RWPE1 (cell line): ENCODE measurements around the gene PRPSAP2.

ENCODE experiments used
- CTCF ChIA-PET: fragments of 350-600 bp; sonication (Branson Sonifier 250); formaldehyde crosslinking; extraction: SDS; loops from one replicate; lab custom pipeline; 2021; lab: Yijun Ruan, JAX
- POLR2A ChIA-PET: fragments of 400-600 bp; formaldehyde crosslinking; extraction: SDS; loops from one replicate; lab custom pipeline; 2020; ENCODE audit warnings: antibody characterized with exemption; ENCODE audit not compliant: low non-redundant PET; lab: Yijun Ruan, JAX
- DNase-seq: peaks from one replicate; pipeline ENCODE4 v3.0.0; 2012; ENCODE audit warnings: low spot score
- H3K27ac ChIP-seq: fragments of 450-650 bp; 2 replicates; pipeline ENCODE4 v1.5.1; 2017
- TF ChIP-seq, protein P1 (sequence below): fragments of 450-650 bp; conservative IDR thresholded peaks from 2 replicates; pipeline ENCODE4 v1.5.1; 2017; ENCODE audit warnings: low read depth, mild to moderate bottlenecking

PRPSAP2 gene

DNA sequence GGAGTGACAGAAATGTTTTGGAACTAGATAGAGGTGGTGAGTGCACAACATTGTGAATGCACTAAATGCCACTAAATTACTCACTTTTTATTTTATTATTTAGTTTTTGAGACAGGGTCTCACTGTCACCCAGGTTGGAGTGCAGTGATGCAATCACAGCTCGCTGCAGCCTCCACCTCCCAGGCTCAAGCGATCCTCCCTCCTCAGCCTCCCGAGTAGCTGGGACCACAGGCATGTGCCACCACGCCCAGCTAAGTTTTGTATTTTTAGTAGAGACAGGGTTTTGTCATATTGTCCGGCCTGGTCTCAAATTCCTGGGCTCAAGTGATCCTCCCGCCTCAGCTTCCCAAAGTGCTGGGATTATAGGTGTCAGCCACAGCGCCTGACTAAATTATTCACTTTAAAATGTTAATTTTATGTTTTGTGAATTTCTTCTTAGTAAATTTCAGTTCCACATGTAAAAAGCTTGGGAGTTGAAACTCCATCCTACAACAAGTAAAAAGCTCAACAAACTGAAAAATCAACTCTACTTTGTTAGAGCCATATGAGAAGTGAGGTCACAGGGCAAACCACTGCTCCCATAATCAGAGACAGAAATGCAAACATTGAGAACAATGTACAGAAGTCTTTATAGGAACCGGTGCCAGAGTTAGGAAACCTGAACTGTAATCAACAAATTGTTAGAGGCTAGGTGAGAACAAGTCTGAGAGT is 80.2 kb downstream of the PRPSAP2 start:
- DNase-seq: no peak
- POLR2A ChIA-PET: no interaction called here

DNA sequence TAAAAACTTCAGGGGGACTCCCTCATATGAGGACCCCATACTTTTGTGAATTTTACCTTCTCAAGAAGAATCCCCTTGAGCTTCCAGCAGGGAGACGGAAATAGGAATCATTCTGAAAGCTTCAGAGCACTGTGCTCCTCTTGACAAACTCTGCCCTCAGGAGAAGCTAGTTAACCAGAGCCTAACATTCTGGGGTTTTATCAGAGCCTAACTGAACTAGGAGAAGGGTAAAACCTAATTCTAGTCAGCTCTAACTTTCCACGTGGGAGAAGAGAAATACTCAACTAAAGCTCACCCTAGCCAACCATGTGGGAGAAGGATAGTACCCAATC is 80.7 kb downstream of the PRPSAP2 start:
- TF ChIP-seq, protein P1, sequence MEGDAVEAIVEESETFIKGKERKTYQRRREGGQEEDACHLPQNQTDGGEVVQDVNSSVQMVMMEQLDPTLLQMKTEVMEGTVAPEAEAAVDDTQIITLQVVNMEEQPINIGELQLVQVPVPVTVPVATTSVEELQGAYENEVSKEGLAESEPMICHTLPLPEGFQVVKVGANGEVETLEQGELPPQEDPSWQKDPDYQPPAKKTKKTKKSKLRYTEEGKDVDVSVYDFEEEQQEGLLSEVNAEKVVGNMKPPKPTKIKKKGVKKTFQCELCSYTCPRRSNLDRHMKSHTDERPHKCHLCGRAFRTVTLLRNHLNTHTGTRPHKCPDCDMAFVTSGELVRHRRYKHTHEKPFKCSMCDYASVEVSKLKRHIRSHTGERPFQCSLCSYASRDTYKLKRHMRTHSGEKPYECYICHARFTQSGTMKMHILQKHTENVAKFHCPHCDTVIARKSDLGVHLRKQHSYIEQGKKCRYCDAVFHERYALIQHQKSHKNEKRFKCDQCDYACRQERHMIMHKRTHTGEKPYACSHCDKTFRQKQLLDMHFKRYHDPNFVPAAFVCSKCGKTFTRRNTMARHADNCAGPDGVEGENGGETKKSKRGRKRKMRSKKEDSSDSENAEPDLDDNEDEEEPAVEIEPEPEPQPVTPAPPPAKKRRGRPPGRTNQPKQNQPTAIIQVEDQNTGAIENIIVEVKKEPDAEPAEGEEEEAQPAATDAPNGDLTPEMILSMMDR: no peak
- ChIA-PET POLR2A (no interaction called here), CTCF (interaction anchor here (1.5 kb wide), 1 partner anchor 22 kb away, joined by 6 read pairs; no protein-coding TSS in a partner anchor)
- H3K27ac ChIP-seq: no peak overlapping the region
- no peak for DNase-seq

More for the DNA sequence above, 80.2 kb downstream of the PRPSAP2 start:
- no peak overlapping the region for H3K27ac ChIP-seq
- TF ChIP-seq, protein P1: no peak
- CTCF ChIA-PET: interaction anchor here (1.5 kb wide), 1 partner anchor 23 kb away, joined by 6 read pairs; no protein-coding TSS in a partner anchor

DNA sequence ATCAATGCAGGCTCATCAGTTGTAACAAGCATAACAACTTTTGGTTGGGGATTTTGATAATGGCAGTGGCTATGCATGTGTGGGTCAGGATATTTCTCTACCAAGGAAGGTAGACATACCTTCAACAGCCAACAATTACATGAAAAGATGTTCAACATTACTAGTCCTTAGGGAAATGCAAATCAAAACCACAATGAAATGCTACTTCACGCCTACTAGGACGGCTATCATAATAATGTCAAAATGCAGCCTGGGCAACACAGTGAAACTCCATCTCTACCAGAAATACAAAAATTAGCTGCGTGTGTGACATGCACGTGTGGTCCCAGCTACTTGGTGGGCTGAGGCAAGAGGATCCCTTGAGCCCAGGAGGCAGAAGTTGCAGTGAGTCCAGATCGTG is 86.7 kb downstream of the PRPSAP2 start:
- POLR2A ChIA-PET: no interaction called here
- DNase-seq: no peak
- TF ChIP-seq, protein P1: no peak
- CTCF ChIA-PET: no interaction called here
- H3K27ac ChIP-seq: no peak overlapping the region

DNA sequence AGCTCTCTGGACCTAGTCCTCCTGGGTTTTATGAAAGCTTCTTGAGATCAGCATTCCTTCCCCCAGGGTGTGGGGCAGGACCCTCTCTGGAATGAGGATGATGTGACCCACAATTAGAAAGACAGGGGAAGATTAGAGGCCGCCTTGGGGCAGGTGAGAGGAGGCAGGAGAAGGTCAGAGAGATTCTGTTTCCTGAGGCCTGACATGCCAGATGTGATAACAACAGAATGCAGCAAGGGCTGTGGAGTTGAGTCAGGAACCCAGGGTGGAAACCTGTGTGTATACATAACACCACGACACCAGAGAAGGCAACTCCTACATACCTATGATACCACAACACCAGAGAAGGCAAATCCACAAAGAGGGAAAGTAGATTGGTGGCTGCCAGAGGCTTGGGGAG is 88.6 kb downstream of the PRPSAP2 start:
- TF ChIP-seq, protein P1: no peak
- no peak for DNase-seq
- H3K27ac ChIP-seq: no peak overlapping the region
- POLR2A ChIA-PET: no interaction called here
- CTCF ChIA-PET: no interaction called here

DNA sequence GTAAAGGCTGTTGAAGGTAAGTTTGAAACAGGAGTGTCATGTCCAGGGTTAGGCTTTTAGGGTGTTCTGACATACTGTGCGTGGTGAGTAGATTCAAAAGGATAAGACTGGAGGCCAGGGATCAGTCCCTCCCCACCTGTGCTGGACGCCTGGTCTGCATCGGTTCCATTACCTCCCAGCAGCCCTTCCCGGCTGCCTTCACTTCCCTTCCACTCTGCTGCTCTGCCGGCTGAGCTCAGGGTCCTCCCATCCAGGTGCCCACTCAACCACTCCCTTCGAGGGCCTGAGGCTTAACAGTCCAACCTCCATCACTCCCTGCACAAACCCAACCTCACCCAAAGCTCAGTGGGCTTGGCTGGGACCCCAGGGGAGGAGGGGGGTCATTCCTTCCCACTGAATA is 89.9 kb downstream of the PRPSAP2 start:
- DNase-seq: no peak
- TF ChIP-seq, protein P1: no peak
- POLR2A ChIA-PET: no interaction called here
- CTCF ChIA-PET: interaction anchor here (1.5 kb wide), 1 partner anchor 12 kb away, joined by 4 read pairs; no protein-coding TSS in a partner anchor
- no peak overlapping the region for H3K27ac ChIP-seq

DNA sequence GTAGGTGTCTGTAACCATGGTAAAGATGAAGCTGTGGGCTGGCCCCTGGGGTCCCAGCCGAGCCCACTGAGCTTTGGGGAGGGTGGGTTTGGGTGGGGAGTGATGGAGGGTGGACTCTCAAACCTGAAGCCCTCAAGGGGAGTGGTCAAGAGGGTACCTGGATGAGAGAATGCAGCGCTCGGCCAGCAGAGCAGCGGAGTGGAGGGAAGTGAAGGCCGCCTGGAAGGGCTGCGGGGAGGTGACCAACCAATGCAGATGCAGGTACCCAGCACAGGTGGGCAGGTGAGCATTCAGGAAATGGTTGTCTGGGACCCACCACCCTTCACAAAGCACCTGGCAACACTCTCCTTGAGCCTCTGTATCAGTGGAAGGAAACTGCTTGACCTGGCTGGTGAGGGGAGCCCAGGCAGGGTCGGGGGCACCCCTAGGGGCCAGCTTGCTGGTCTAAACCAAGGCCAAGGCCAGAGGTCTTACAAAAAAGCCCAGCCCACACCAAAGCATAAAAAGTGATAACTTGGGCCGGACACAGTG is 90.6 kb downstream of the PRPSAP2 start:
- TF ChIP-seq, protein P1: no peak
- no peak overlapping the region for H3K27ac ChIP-seq
- no peak for DNase-seq
- ChIA-PET POLR2A (no interaction called here), CTCF (interaction anchor here (1.5 kb wide), 1 partner anchor 12 kb away, joined by 4 read pairs; no protein-coding TSS in a partner anchor)
